Stimulated activated memory B cell treated with anti-CD40 and anti-IgM and Interleukin-4, amounts not matched to agents 10 μg/mL and 1 μg/mL and 100 μg/mL, for 72 hours (primary cell): ENCODE measurements around the gene ELL2.

ENCODE experiments used
- ATAC-seq: fragments of 150-1000 bp; cut with Tn5 transposase; 2 replicates; pipeline ENCODE4 v1.10.0; 2021
- H3K27ac Mint-ChIP-seq: one replicate; pipeline ENCODE4 v1.8.0; 2022; ENCODE audit warnings: mild to moderate bottlenecking, mixed read lengths
- H3K27me3 Mint-ChIP-seq: one replicate; pipeline ENCODE4 v1.8.0; 2022; ENCODE audit warnings: mixed read lengths
- H3K36me3 Mint-ChIP-seq: one replicate; pipeline ENCODE4 v1.8.0; 2022; ENCODE audit warnings: mixed read lengths
- H3K4me1 Mint-ChIP-seq: one replicate; pipeline ENCODE4 v1.8.0; 2022; ENCODE audit warnings: mixed read lengths
- H3K4me3 Mint-ChIP-seq: one replicate; pipeline ENCODE4 v1.8.0; 2022; ENCODE audit warnings: mild to moderate bottlenecking, moderate library complexity, mixed read lengths
- H3K9me3 Mint-ChIP-seq: one replicate; pipeline ENCODE4 v1.8.0; 2022; ENCODE audit warnings: mixed read lengths

The ELL2 gene

DNA sequence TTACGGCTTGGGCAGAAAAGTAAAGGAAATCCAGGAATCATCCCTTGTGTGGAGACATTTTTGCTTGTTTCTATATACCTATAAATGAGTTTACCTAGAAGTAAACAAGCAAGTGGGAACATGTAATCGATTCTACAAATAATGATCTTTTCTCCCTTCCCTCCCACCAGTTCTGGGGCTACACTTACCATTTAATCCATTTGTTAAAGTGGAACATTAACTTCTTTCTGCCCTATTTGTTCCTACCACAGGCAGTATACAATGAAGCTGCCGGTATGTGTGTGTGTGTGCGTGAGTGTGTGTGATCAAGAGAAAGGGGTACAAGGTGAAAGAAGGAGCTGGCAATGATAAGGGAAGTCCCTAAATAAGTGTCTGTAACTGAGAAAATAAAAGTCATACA lies 26.4 kb upstream of the ELL2 start:
- H3K4me3 Mint-ChIP-seq = no peak overlapping the region
- no peak for ATAC-seq
- no peak overlapping the region for H3K27ac Mint-ChIP-seq
- no peaks in the 10 kb centered on the region for H3K9me3 Mint-ChIP-seq
- H3K36me3 Mint-ChIP-seq = no peaks in the 10 kb centered on the region
- no peaks in the 10 kb centered on the region for H3K4me1 Mint-ChIP-seq
- H3K27me3 Mint-ChIP-seq = no peaks in the 10 kb centered on the region

DNA sequence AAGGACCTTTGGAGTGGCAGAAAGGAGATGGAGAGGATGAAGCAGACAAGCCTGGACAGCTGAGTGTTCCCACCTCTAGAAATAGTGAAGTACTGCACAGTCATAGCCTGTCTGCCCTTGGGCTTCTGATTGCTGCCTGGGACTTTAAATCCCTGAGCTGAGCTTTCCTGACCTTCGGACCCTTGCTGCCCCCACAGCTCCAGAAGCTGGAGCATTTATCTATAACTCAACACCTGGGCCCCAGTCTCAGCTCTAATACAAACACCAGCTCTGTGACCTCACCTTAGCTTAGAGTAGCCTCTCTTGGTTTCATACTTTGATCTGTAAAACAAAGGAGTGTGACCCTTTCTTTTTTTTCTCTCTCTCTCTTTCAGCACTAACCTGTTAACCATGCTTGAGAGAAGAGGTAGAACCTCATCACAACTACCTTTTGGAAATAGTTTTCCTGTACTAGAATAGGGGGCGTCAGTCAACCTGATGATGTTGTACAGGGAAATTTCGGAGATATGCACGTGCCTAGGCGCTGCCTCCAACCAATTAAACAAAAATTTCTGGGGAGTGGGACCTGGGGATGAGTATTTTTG lies 25.4 kb upstream of the ELL2 start:
- no peaks in the 10 kb centered on the region for H3K4me1 Mint-ChIP-seq
- no peaks in the 10 kb centered on the region for H3K27me3 Mint-ChIP-seq
- no peaks in the 10 kb centered on the region for H3K9me3 Mint-ChIP-seq
- no peaks in the 10 kb centered on the region for H3K36me3 Mint-ChIP-seq
- H3K4me3 Mint-ChIP-seq = no peak overlapping the region
- no peak for ATAC-seq
- H3K27ac Mint-ChIP-seq = no peak overlapping the region

GRCh38 chr5:95986001-95986400 lies 24.4 kb upstream of the ELL2 start:
- Mint-ChIP-seq H3K27ac (no peak overlapping the region), H3K27me3 (no peaks in the 10 kb centered on the region), H3K36me3 (no peaks in the 10 kb centered on the region), H3K4me3 (no peak overlapping the region), H3K4me1 (no peaks in the 10 kb centered on the region), H3K9me3 (no peaks in the 10 kb centered on the region)
- no peak for ATAC-seq

- Mint-ChIP-seq H3K4me1 (no peaks in the 10 kb centered on the region), H3K9me3 (no peaks in the 10 kb centered on the region), H3K36me3 (no peaks in the 10 kb centered on the region), H3K4me3 (no peak overlapping the region), H3K27me3 (no peaks in the 10 kb centered on the region), H3K27ac (no peak overlapping the region)
- ATAC-seq = no peak
Observed at GRCh38 chr5:95985249-95985648, 23.6 kb upstream of the ELL2 start.

GRCh38 chr5:95984287-95984938 lies 22.8 kb upstream of the ELL2 start:
- H3K9me3 Mint-ChIP-seq = no peaks in the 10 kb centered on the region

DNA sequence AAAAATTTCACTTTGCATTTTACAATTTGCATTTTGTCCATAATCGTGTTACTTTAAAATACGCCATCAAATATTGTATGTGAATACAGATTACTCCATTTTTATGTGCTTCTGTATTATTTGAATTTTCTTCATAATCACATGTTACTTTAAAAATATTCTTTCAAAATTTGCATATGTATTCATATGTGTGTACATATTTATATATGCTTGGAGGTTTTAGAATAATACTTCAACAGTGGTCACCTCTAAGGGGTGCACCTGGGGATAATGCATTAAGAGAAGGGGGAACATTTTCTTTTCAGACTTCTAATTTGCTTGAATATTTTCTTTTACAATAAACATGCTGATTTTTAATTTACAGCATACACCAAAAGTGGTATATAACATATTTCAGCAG lies 21.9 kb upstream of the ELL2 start:
- Mint-ChIP-seq H3K4me3 (no peak overlapping the region), H3K9me3 (no peaks in the 10 kb centered on the region), H3K36me3 (no peaks in the 10 kb centered on the region), H3K4me1 (no peaks in the 10 kb centered on the region), H3K27ac (no peak overlapping the region), H3K27me3 (peaks cover 5% of the 10 kb centered on the region)
- no peak for ATAC-seq

More at GRCh38 chr5:95984287-95984938, 22.8 kb upstream of the ELL2 start:
- no peaks in the 10 kb centered on the region for H3K27me3 Mint-ChIP-seq
- ATAC-seq = no peak
- no peak overlapping the region for H3K4me3 Mint-ChIP-seq
- no peaks in the 10 kb centered on the region for H3K36me3 Mint-ChIP-seq
- no peaks in the 10 kb centered on the region for H3K4me1 Mint-ChIP-seq
- no peak overlapping the region for H3K27ac Mint-ChIP-seq

GRCh38 chr5:95983080-95983479 lies 21.4 kb upstream of the ELL2 start:
- Mint-ChIP-seq H3K9me3 (no peaks in the 10 kb centered on the region), H3K27me3 (peaks cover 9% of the 10 kb centered on the region), H3K4me3 (no peak overlapping the region), H3K36me3 (no peaks in the 10 kb centered on the region), H3K27ac (no peak overlapping the region), H3K4me1 (no peaks in the 10 kb centered on the region)
- no peak for ATAC-seq

DNA sequence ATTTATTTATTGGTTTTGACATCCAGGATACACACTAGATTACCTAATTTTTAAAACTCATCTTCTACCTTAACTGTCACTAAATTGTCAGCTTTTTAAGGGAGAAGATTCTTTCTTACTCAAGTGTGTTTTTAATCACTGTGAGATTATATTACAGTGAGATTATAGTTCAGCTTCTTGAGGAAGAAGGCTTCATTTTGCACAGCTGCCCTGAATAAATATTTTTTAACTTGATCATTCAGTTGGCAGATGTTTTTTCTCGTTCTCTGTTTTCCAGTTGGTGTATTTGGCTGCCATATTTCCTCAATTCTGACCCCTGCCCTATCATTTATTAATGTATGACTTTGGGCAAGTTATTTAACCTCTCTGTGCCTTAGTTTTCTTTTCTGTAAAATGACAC lies 15.0 kb upstream of the ELL2 start:
- no peak for ATAC-seq
- no peaks in the 10 kb centered on the region for H3K36me3 Mint-ChIP-seq
- no peaks in the 10 kb centered on the region for H3K9me3 Mint-ChIP-seq
- peaks cover 10% of the 10 kb centered on the region for H3K27me3 Mint-ChIP-seq
- H3K4me1 Mint-ChIP-seq = no peaks in the 10 kb centered on the region
- no peak overlapping the region for H3K4me3 Mint-ChIP-seq
- H3K27ac Mint-ChIP-seq = no peak overlapping the region

DNA sequence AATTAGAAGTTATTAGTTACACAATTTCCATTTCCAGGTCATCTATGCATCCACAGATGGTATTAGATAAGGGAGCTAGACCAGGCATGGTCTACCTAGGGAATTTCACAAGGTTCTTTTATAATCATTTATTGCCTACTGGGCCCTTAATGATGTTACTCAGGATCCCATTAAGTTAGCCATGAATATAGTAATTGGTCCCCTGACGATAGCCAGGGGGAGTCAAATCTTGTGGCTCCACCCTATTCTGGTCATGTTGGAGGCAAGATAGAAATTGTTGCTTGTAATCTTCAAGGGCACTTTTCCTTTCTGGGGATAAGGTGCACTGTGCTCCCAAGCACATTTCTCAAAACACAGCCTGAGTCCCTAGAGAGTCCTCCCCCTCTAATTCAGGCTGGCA lies 14.1 kb upstream of the ELL2 start:
- H3K36me3 Mint-ChIP-seq = no peaks in the 10 kb centered on the region
- no peaks in the 10 kb centered on the region for H3K4me1 Mint-ChIP-seq
- no peaks in the 10 kb centered on the region for H3K9me3 Mint-ChIP-seq
- H3K4me3 Mint-ChIP-seq = no peak overlapping the region
- H3K27me3 Mint-ChIP-seq = peaks cover 10% of the 10 kb centered on the region
- ATAC-seq = no peak
- H3K27ac Mint-ChIP-seq = no peak overlapping the region

DNA sequence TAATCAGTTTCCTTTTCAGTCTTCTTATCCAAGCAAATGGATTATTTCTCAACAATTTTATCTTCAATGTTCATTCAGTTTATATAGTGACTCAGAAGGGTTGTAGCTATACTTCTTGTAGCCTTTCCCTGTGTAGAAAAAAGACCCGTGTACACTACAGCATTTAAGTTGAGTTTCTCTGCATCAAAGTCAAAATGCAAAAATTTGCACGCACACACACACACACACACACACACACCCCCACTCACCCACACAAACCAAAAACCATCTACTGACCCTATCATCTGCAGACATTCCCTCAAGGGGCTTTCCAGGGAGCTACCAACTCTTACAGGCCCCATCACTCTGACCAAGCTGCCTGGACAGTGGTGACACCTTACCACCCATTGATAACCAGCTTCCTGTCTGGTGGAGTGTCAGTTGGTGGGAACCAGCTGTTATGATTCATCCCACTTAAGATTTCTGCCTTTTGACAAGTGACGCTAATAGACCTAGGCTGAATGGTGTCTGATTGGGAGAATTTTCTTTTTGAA lies 12.2 kb upstream of the ELL2 start:
- peaks cover 8% of the 10 kb centered on the region for H3K27me3 Mint-ChIP-seq
- peak; percentile 69 for ATAC-seq
- H3K36me3 Mint-ChIP-seq = peaks cover 5% of the 10 kb centered on the region
- H3K4me3 Mint-ChIP-seq = no peak overlapping the region
- no peaks in the 10 kb centered on the region for H3K4me1 Mint-ChIP-seq
- no peak overlapping the region for H3K27ac Mint-ChIP-seq
- H3K9me3 Mint-ChIP-seq = peaks cover 3% of the 10 kb centered on the region

DNA sequence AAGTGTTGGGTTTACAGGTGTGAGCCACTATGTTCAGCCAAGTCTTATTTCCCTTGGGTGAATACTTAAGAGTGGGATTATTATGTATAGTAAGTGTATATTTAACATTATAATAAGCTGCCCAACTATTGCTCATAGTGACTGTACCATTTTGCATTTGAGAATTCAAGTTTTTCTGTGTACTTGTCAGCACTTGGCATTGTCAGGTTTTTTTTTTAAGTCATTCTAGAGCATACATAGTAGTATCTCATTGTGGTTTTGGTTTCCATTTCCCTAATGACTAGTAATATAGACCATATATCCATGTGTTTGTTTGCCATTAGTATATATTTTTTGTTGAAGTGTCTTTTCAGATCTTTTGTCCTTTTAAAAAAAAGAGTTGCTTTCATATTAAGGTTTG lies 10.5 kb upstream of the ELL2 start:
- H3K27ac Mint-ChIP-seq = no peak overlapping the region
- peaks cover 3% of the 10 kb centered on the region for H3K9me3 Mint-ChIP-seq
- H3K36me3 Mint-ChIP-seq = peaks cover 5% of the 10 kb centered on the region
- no peaks in the 10 kb centered on the region for H3K4me1 Mint-ChIP-seq
- H3K27me3 Mint-ChIP-seq = no peaks in the 10 kb centered on the region
- no peak for ATAC-seq
- H3K4me3 Mint-ChIP-seq = no peak overlapping the region

- H3K4me1 Mint-ChIP-seq = no peaks in the 10 kb centered on the region
- H3K27ac Mint-ChIP-seq = no peak overlapping the region
- H3K4me3 Mint-ChIP-seq = no peak overlapping the region
- H3K27me3 Mint-ChIP-seq = no peaks in the 10 kb centered on the region
- H3K36me3 Mint-ChIP-seq = peaks cover 5% of the 10 kb centered on the region
- peaks cover 3% of the 10 kb centered on the region for H3K9me3 Mint-ChIP-seq
- no peak for ATAC-seq
Observed at GRCh38 chr5:95970359-95970704, 8.7 kb upstream of the ELL2 start.

- Mint-ChIP-seq H3K4me3 (no peak overlapping the region), H3K4me1 (no peaks in the 10 kb centered on the region), H3K27ac (no peak overlapping the region), H3K36me3 (peaks cover 5% of the 10 kb centered on the region), H3K27me3 (no peaks in the 10 kb centered on the region), H3K9me3 (peaks cover 3% of the 10 kb centered on the region)
- no peak for ATAC-seq
Observed at GRCh38 chr5:95969651-95970358, 8.2 kb upstream of the ELL2 start.

DNA sequence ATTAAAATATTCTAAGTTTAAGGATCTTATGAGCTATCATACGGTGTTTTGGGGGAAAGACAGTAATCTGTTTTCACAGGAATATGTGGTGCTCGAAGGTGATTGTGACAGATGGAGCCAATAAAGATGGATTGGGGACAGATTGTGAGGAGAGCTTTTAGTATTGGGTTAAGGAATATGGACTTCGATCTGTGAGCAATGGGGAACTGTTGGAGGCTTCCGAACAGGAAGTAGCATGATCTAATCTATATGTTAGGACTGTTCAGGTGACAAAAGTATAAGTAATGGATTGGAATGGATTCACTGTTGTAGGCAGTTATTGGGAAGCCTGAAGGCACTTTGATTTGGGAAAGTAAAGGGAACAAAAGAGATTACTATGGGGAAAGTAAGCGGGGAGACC lies 7.4 kb upstream of the ELL2 start:
- Mint-ChIP-seq H3K27ac (no peak overlapping the region), H3K9me3 (peaks cover 3% of the 10 kb centered on the region), H3K27me3 (no peaks in the 10 kb centered on the region), H3K4me3 (no peak overlapping the region), H3K4me1 (no peaks in the 10 kb centered on the region), H3K36me3 (peaks cover 5% of the 10 kb centered on the region)
- ATAC-seq = no peak

GRCh38 chr5:95967236-95967635 lies 5.6 kb upstream of the ELL2 start:
- Mint-ChIP-seq H3K4me1 (peaks cover 5% of the 10 kb centered on the region), H3K36me3 (peaks cover 5% of the 10 kb centered on the region), H3K27ac (no peak overlapping the region), H3K4me3 (no peak overlapping the region), H3K9me3 (peaks cover 3% of the 10 kb centered on the region), H3K27me3 (no peaks in the 10 kb centered on the region)
- no peak for ATAC-seq

GRCh38 chr5:95966005-95966404 lies 4.4 kb upstream of the ELL2 start:
- Mint-ChIP-seq H3K36me3 (peaks cover 5% of the 10 kb centered on the region), H3K4me1 (peaks cover 12% of the 10 kb centered on the region), H3K27me3 (no peaks in the 10 kb centered on the region), H3K9me3 (peaks cover 3% of the 10 kb centered on the region), H3K4me3 (no peak overlapping the region), H3K27ac (no peak overlapping the region)
- no peak for ATAC-seq
